Activated T-helper 1 cell treated with anti-CD3 and anti-CD28 coated beads, Interleukin-12 subunit alpha, Interleukin-12 subunit beta, Interleukin-2, Interleukin-4 antibody, amounts not matched to agents 30 ng/mL and 10 ng/mL and 1 ng/mL, durations not matched to agents 14 hours and 24 hours and 36 hours (primary cell): Measurements from ENCODE around the gene REPS2. TPM values are rescaled to one million over a fixed set of nuclear protein-coding genes. Genes with fewer than 3 reads are reported as not detected.

Experiments
- DNase-seq: peaks from one replicate; pipeline ENCODE4 v3.0.0; 2021; ENCODE audit warnings: low spot score
- H3K27ac Mint-ChIP-seq: one replicate; pipeline ENCODE4 v1.8.0; 2021; ENCODE audit warnings: mild to moderate bottlenecking, mixed read lengths
- H3K27me3 Mint-ChIP-seq: one replicate; pipeline ENCODE4 v1.8.0; 2022; ENCODE audit warnings: mild to moderate bottlenecking, moderate library complexity, mixed read lengths; ENCODE audit not compliant: insufficient read depth
- H3K36me3 Mint-ChIP-seq: one replicate; pipeline ENCODE4 v1.8.0; 2021; ENCODE audit warnings: low read depth, mixed read lengths
- H3K4me1 Mint-ChIP-seq: one replicate; pipeline ENCODE4 v1.8.0; 2021; ENCODE audit warnings: low read depth, mixed read lengths
- H3K4me3 Mint-ChIP-seq: one replicate; pipeline ENCODE4 v1.8.0; 2021; ENCODE audit warnings: mild to moderate bottlenecking, moderate library complexity, mixed read lengths
- H3K9me3 Mint-ChIP-seq: one replicate; pipeline ENCODE4 v1.8.0; 2021; ENCODE audit warnings: mixed read lengths
- intact Hi-C: fragments of 100-400 bp; cut with micrococcal nuclease; formaldehyde crosslinking; loops from one replicate; pipeline ENCODE4 v1.15.1; 2024
- total RNA-seq: library from RNA; stranded (reverse); gene quantifications from 2 replicates; pipeline ENCODE4 v1.2.3, GENCODE V29; 2022

Gene REPS2
- total RNA-seq, 1 donor from 2014 or later, result not detected

GRCh38 chrX:17020851-17021821 is 74.7 kb downstream of the REPS2 start:
- H3K4me3 Mint-ChIP-seq, result no peak overlapping the region
- no peaks in the 10 kb centered on the region for H3K4me1 Mint-ChIP-seq
- no peak overlapping the region for H3K27ac Mint-ChIP-seq
- H3K27me3 Mint-ChIP-seq, result no peaks in the 10 kb centered on the region
- intact Hi-C loops, result no loop called here
- no peaks in the 10 kb centered on the region for H3K36me3 Mint-ChIP-seq
- H3K9me3 Mint-ChIP-seq, result no peaks in the 10 kb centered on the region
- no peak for DNase-seq

GRCh38 chrX:17021851-17022604 is 75.6 kb downstream of the REPS2 start:
- Mint-ChIP-seq H3K27ac (no peak overlapping the region), H3K4me1 (no peaks in the 10 kb centered on the region), H3K36me3 (no peaks in the 10 kb centered on the region), H3K9me3 (no peaks in the 10 kb centered on the region), H3K27me3 (no peaks in the 10 kb centered on the region), H3K4me3 (no peak overlapping the region)
- DNase-seq, result no peak
- intact Hi-C loops, result no loop called here

- Mint-ChIP-seq H3K9me3 (no peaks in the 10 kb centered on the region), H3K36me3 (no peaks in the 10 kb centered on the region), H3K27me3 (no peaks in the 10 kb centered on the region), H3K4me1 (no peaks in the 10 kb centered on the region), H3K27ac (no peak overlapping the region), H3K4me3 (no peak overlapping the region)
- no peak for DNase-seq
- intact Hi-C loops, result no loop called here
Observed at GRCh38 chrX:17023661-17024060, 77.2 kb downstream of the REPS2 start.

- Mint-ChIP-seq H3K4me1 (no peaks in the 10 kb centered on the region), H3K27ac (no peak overlapping the region), H3K4me3 (no peak overlapping the region), H3K36me3 (no peaks in the 10 kb centered on the region), H3K27me3 (peaks cover 2% of the 10 kb centered on the region), H3K9me3 (no peaks in the 10 kb centered on the region)
- DNase-seq, result no peak
- intact Hi-C loops, result no loop called here
Observed at GRCh38 chrX:17024886-17025285, 78.4 kb downstream of the REPS2 start.

GRCh38 chrX:17025621-17026302 is 79.3 kb downstream of the REPS2 start:
- Mint-ChIP-seq H3K4me3 (no peak overlapping the region), H3K27me3 (peaks cover 2% of the 10 kb centered on the region), H3K4me1 (no peaks in the 10 kb centered on the region), H3K9me3 (no peaks in the 10 kb centered on the region), H3K36me3 (no peaks in the 10 kb centered on the region), H3K27ac (no peak overlapping the region)
- intact Hi-C loops, result no loop called here
- DNase-seq, result no peak

GRCh38 chrX:17027931-17028330 is 81.5 kb downstream of the REPS2 start:
- Mint-ChIP-seq H3K4me3 (no peak overlapping the region), H3K27me3 (peaks cover 2% of the 10 kb centered on the region), H3K4me1 (no peaks in the 10 kb centered on the region), H3K36me3 (no peaks in the 10 kb centered on the region), H3K9me3 (no peaks in the 10 kb centered on the region), H3K27ac (no peak overlapping the region)
- no peak for DNase-seq
- intact Hi-C loops, result no loop called here

- no peak overlapping the region for H3K4me3 Mint-ChIP-seq
- H3K36me3 Mint-ChIP-seq, result no peaks in the 10 kb centered on the region
- H3K4me1 Mint-ChIP-seq, result no peaks in the 10 kb centered on the region
- no peak overlapping the region for H3K27ac Mint-ChIP-seq
- H3K27me3 Mint-ChIP-seq, result peaks cover 2% of the 10 kb centered on the region
- DNase-seq, result no peak
- no peaks in the 10 kb centered on the region for H3K9me3 Mint-ChIP-seq
- intact Hi-C loops, result no loop called here
Observed at GRCh38 chrX:17028356-17028755, 81.9 kb downstream of the REPS2 start.

- no peak overlapping the region for H3K4me3 Mint-ChIP-seq
Observed at GRCh38 chrX:17030092-17030491, 83.6 kb downstream of the REPS2 start.

GRCh38 chrX:17030580-17031270 is 84.3 kb downstream of the REPS2 start:
- Mint-ChIP-seq H3K27me3 (peaks cover 2% of the 10 kb centered on the region), H3K36me3 (no peaks in the 10 kb centered on the region), H3K9me3 (no peaks in the 10 kb centered on the region), H3K4me1 (no peaks in the 10 kb centered on the region), H3K4me3 (no peak overlapping the region), H3K27ac (no peak overlapping the region)
- no peak for DNase-seq
- intact Hi-C loops, result no loop called here

More at GRCh38 chrX:17030092-17030491, 83.6 kb downstream of the REPS2 start:
- no peaks in the 10 kb centered on the region for H3K36me3 Mint-ChIP-seq
- H3K9me3 Mint-ChIP-seq, result no peaks in the 10 kb centered on the region
- H3K4me1 Mint-ChIP-seq, result no peaks in the 10 kb centered on the region
- H3K27ac Mint-ChIP-seq, result no peak overlapping the region
- no peak for DNase-seq
- peaks cover 2% of the 10 kb centered on the region for H3K27me3 Mint-ChIP-seq
- intact Hi-C loops, result no loop called here

GRCh38 chrX:17031827-17032226 is 85.4 kb downstream of the REPS2 start:
- DNase-seq, result no peak

GRCh38 chrX:17032351-17032750 is 85.9 kb downstream of the REPS2 start:
- Mint-ChIP-seq H3K4me1 (no peaks in the 10 kb centered on the region), H3K27ac (no peak overlapping the region), H3K36me3 (no peaks in the 10 kb centered on the region), H3K27me3 (peaks cover 2% of the 10 kb centered on the region), H3K9me3 (no peaks in the 10 kb centered on the region), H3K4me3 (no peak overlapping the region)
- no peak for DNase-seq
- intact Hi-C loops, result no loop called here

More at GRCh38 chrX:17031827-17032226, 85.4 kb downstream of the REPS2 start:
- no peak overlapping the region for H3K4me3 Mint-ChIP-seq
- H3K9me3 Mint-ChIP-seq, result no peaks in the 10 kb centered on the region
- intact Hi-C loops, result no loop called here
- H3K27ac Mint-ChIP-seq, result no peak overlapping the region
- no peaks in the 10 kb centered on the region for H3K36me3 Mint-ChIP-seq
- peaks cover 2% of the 10 kb centered on the region for H3K27me3 Mint-ChIP-seq
- H3K4me1 Mint-ChIP-seq, result no peaks in the 10 kb centered on the region

GRCh38 chrX:17033225-17033624 is 86.8 kb downstream of the REPS2 start:
- no peaks in the 10 kb centered on the region for H3K9me3 Mint-ChIP-seq
- no peak for DNase-seq
- no peaks in the 10 kb centered on the region for H3K4me1 Mint-ChIP-seq
- no peaks in the 10 kb centered on the region for H3K36me3 Mint-ChIP-seq
- H3K27ac Mint-ChIP-seq, result no peak overlapping the region
- peaks cover 2% of the 10 kb centered on the region for H3K27me3 Mint-ChIP-seq
- intact Hi-C loops, result no loop called here
- H3K4me3 Mint-ChIP-seq, result no peak overlapping the region
